Fibroblast of lung (primary cell): Measurements from ENCODE around the gene LCE1E. TPM values are rescaled to one million over a fixed set of nuclear protein-coding genes. Genes with fewer than 3 reads are reported as not detected.

ENCODE experiments used
- DNase-seq, 2 donors: peaks; one replicate each; pipeline versions ENCODE4 v3.0.0 to v3.0.0-alpha.2; 2010; ENCODE audit warnings: low read depth in 2 of 2
- H2AFZ ChIP-seq: 2 replicates; pipeline ENCODE4 v1.5.1; 2012; ENCODE audit warnings: low read length, control low read depth, inconsistent platforms
- H3K27ac ChIP-seq: 2 replicates; pipeline ENCODE4 v1.5.1; 2011; ENCODE audit warnings: low read length, control low read depth; ENCODE audit not compliant: insufficient read depth
- H3K27me3 ChIP-seq: 2 replicates; pipeline ENCODE4 v1.5.1; 2011; ENCODE audit warnings: mild to moderate bottlenecking, low read length; ENCODE audit not compliant: control insufficient read depth, insufficient read depth
- H3K36me3 ChIP-seq: 2 replicates; pipeline ENCODE4 v1.5.1; 2011; ENCODE audit warnings: low read length; ENCODE audit not compliant: control insufficient read depth, insufficient read depth
- H3K4me1 ChIP-seq: 2 replicates; pipeline ENCODE4 v1.5.1; 2011; ENCODE audit warnings: low read length; ENCODE audit not compliant: control insufficient read depth, insufficient read depth; ENCODE audit errors: extremely low read depth
- H3K4me2 ChIP-seq: 2 replicates; pipeline ENCODE4 v1.5.1; 2011; ENCODE audit warnings: low read length, control low read depth; ENCODE audit not compliant: insufficient read depth; ENCODE audit errors: extremely low read depth
- H3K4me3 ChIP-seq, 4 experiments: fragments of 200-600 bp in 1 of 4; sonication (generic) in 1 of 4; replicated peaks in 1 of 4; 2 replicates each; pipeline ENCODE4 v1.5.1; 2011 to 2016; ENCODE audit warnings: low read length in 4 of 4, low read depth in 3 of 4, mild to moderate bottlenecking in 3 of 4, control low read depth in 2 of 4, inconsistent platforms in 1 of 4, mixed read lengths in 1 of 4; ENCODE audit not compliant: insufficient read depth in 1 of 4; ENCODE audit errors: control extremely low read depth in 1 of 4
- H3K79me2 ChIP-seq: 2 replicates; pipeline ENCODE4 v1.5.1; 2012; ENCODE audit warnings: mild to moderate bottlenecking, low read length, inconsistent platforms; ENCODE audit not compliant: control insufficient read depth, insufficient read depth
- H3K9ac ChIP-seq: 2 replicates; pipeline ENCODE4 v1.5.1; 2011; ENCODE audit warnings: mild to moderate bottlenecking, low read length, control low read depth; ENCODE audit not compliant: insufficient read depth
- H3K9me3 ChIP-seq: 2 replicates; pipeline ENCODE4 v1.5.1; 2012; ENCODE audit warnings: low read depth, low read length; ENCODE audit not compliant: control insufficient read depth, insufficient read depth
- H4K20me1 ChIP-seq: 2 replicates; pipeline ENCODE4 v1.5.1; 2011; ENCODE audit warnings: low read length; ENCODE audit not compliant: control insufficient read depth, insufficient read depth; ENCODE audit errors: extremely low read depth
- CTCF ChIP-seq, 2 donors: IDR thresholded peaks in 1 of 2; conservative IDR thresholded peaks in 1 of 2; 1 replicate in 1 of 2; 2 replicates in 1 of 2; pipeline ENCODE4 v1.5.1; 2011 to 2012; ENCODE audit warnings: low read length in 2 of 2, control low read depth in 1 of 2, inconsistent platforms in 1 of 2, low read depth in 1 of 2, mild to moderate bottlenecking in 1 of 2
- EZH2 ChIP-seq: IDR thresholded peaks from 2 replicates; pipeline ENCODE4 v1.5.1; 2012; ENCODE audit warnings: low read length, control low read depth, mild to moderate bottlenecking; ENCODE audit errors: missing control alignments
- polyA plus RNA-seq, 2 donors: library from polyadenylated mRNA; depleted of rRNA in 1 of 2; stranded (reverse) in 1 of 2; unstranded in 1 of 2; fragments of >200 nt; gene quantifications; 2 replicates each; pipeline ENCODE4 v1.2.1, GENCODE V29; 2011 to 2012; ENCODE audit warnings: missing spikeins in 1 of 2
- total RNA-seq: library from RNA; depleted of rRNA; stranded (reverse); fragments of >200 nt; gene quantifications from 2 replicates; pipeline ENCODE4 v1.2.1, GENCODE V29; 2014

LCE1E gene
- total and polyA plus RNA-seq, 2 donors (not counting 1 experiment from before 2014, with no cell fraction given) = 0.14 TPM; not detected in 1

GRCh38 chr1:152741656-152742055, 44.4 kb upstream of the LCE1E start:
- no peaks in the 10 kb centered on the region for H3K27me3 ChIP-seq
- H3K4me2 ChIP-seq = no peak overlapping the region
- no peaks in the 10 kb centered on the region for H3K79me2 ChIP-seq
- no peaks in the 10 kb centered on the region for H4K20me1 ChIP-seq
- no peak overlapping the region for H3K9ac ChIP-seq
- H3K36me3 ChIP-seq = no peaks in the 10 kb centered on the region
- H3K9me3 ChIP-seq = no peaks in the 10 kb centered on the region
- no peak overlapping the region for H3K27ac ChIP-seq
- no peak overlapping the region for H3K4me3 ChIP-seq
- DNase-seq = no peak
- no peak overlapping the region for H2AFZ ChIP-seq
- TF ChIP-seq EZH2 = no peak
- TF ChIP-seq CTCF (conservative IDR thresholded peaks at IDR 0.05 in 1 of 2, IDR thresholded peaks at IDR 0.05 in 1 of 2; ENCODE audit: low read depth in 1 of 2, low read length in 2 of 2) = no peak
- peaks cover 21% of the 10 kb centered on the region for H3K4me1 ChIP-seq

GRCh38 chr1:152743371-152744145, 42.5 kb upstream of the LCE1E start:
- Histone ChIP-seq H3K9me3 (no peaks in the 10 kb centered on the region), H3K9ac (no peak overlapping the region), H3K4me2 (no peak overlapping the region), H2AFZ (no peak overlapping the region), H3K27ac (peak overlapping the region; percentile 27), H3K27me3 (no peaks in the 10 kb centered on the region), H3K4me3 (no peak overlapping the region), H3K36me3 (no peaks in the 10 kb centered on the region), H4K20me1 (no peaks in the 10 kb centered on the region), H3K79me2 (no peaks in the 10 kb centered on the region), H3K4me1 (peaks cover 23% of the 10 kb centered on the region)
- no peak for TF ChIP-seq EZH2
- no peak for TF ChIP-seq CTCF (conservative IDR thresholded peaks at IDR 0.05 in 1 of 2, IDR thresholded peaks at IDR 0.05 in 1 of 2; ENCODE audit: low read depth in 1 of 2, low read length in 2 of 2)
- no peak for DNase-seq

- Histone ChIP-seq H3K4me2 (no peak overlapping the region), H3K27me3 (no peaks in the 10 kb centered on the region), H3K36me3 (no peaks in the 10 kb centered on the region), H4K20me1 (no peaks in the 10 kb centered on the region), H3K9me3 (no peaks in the 10 kb centered on the region), H3K79me2 (no peaks in the 10 kb centered on the region), H3K9ac (no peak overlapping the region), H2AFZ (peak overlapping the region; percentile 9), H3K4me1 (peaks cover 21% of the 10 kb centered on the region), H3K4me3 (no peak overlapping the region), H3K27ac (peak overlapping the region; percentile 17)
- no peak for TF ChIP-seq CTCF (conservative IDR thresholded peaks at IDR 0.05 in 1 of 2, IDR thresholded peaks at IDR 0.05 in 1 of 2; ENCODE audit: low read depth in 1 of 2, low read length in 2 of 2)
- no peak for TF ChIP-seq EZH2
- DNase-seq = peak; percentile 36 to 68
Observed at GRCh38 chr1:152745289-152745704, 40.8 kb upstream of the LCE1E start.
